A673 (cell line): ENCODE data around the gene SPEF1. TPM values are rescaled to one million over a fixed set of nuclear protein-coding genes. Genes with fewer than 3 reads are reported as not detected.

Experiments
- BruUV-seq: library from RNA; stranded (reverse); fragments of 400-500 nt; replicated peaks from 2 replicates; lab custom pipeline; 2021; lab: Mats Ljungman, UMichigan
- CTCF ChIA-PET: fragments of 300-600 bp; sonication (Branson Sonifier 250); formaldehyde crosslinking; loops from one replicate; lab custom pipeline; 2022; ENCODE audit warnings: antibody characterized with exemption; lab: Charles Lee
- POLR2A ChIA-PET: fragments of 300-600 bp; sonication (Branson Sonifier 250); formaldehyde crosslinking; loops from one replicate; lab custom pipeline; 2022; ENCODE audit warnings: antibody characterized with exemption; ENCODE audit not compliant: low non-redundant PET; lab: Charles Lee
- DNase-seq: peaks from one replicate; pipeline ENCODE4 v3.0.0-alpha.2; 2015; ENCODE audit warnings: low spot score
- H3K27ac ChIP-seq: fragments of 200-600 bp; sonication (generic); 2 replicates; pipeline ENCODE4 v1.5.1; 2016; ENCODE audit warnings: mixed run types, low read depth, mild to moderate bottlenecking, mixed read lengths, antibody characterized with exemption, low read length; ENCODE audit not compliant: poor library complexity, severe bottlenecking
- H3K27me3 ChIP-seq: fragments of 200-600 bp; sonication (generic); replicated peaks from 2 replicates; pipeline ENCODE4 v1.6.1; 2017; ENCODE audit warnings: mixed run types, low read depth, mild to moderate bottlenecking, mixed read lengths, antibody characterized with exemption, low read length; ENCODE audit not compliant: insufficient read depth, poor library complexity
- H3K36me3 ChIP-seq: fragments of 200-600 bp; sonication (generic); 2 replicates; pipeline ENCODE4 v1.6.1; 2016; ENCODE audit warnings: mixed run types, mild to moderate bottlenecking, mixed read lengths, antibody characterized with exemption, low read length; ENCODE audit not compliant: insufficient read depth, poor library complexity, severe bottlenecking
- H3K4me1 ChIP-seq: fragments of 200-600 bp; sonication (generic); 2 replicates; pipeline ENCODE4 v1.6.1; 2017; ENCODE audit warnings: mixed run types, mild to moderate bottlenecking, mixed read lengths, antibody characterized with exemption, low read length; ENCODE audit not compliant: insufficient read depth, poor library complexity, severe bottlenecking
- H3K4me3 ChIP-seq: fragments of 200-600 bp; sonication (generic); 2 replicates; pipeline ENCODE4 v1.5.1; 2016; ENCODE audit warnings: low read depth, mixed run types, mild to moderate bottlenecking, mixed read lengths, low read length; ENCODE audit not compliant: poor library complexity, severe bottlenecking
- H3K9me3 ChIP-seq: fragments of 200-600 bp; sonication (generic); 2 replicates; pipeline ENCODE4 v1.6.1; 2016; ENCODE audit warnings: mixed run types, low read depth, mild to moderate bottlenecking, mixed read lengths, antibody characterized with exemption, low read length; ENCODE audit not compliant: poor library complexity, severe bottlenecking
- EZH2 ChIP-seq: fragments of 200-600 bp; sonication (generic); IDR thresholded peaks from 2 replicates; pipeline ENCODE4 v1.6.1; 2017; ENCODE audit warnings: borderline replicate concordance, low read depth, mild to moderate bottlenecking, mixed read lengths, antibody characterized with exemption, low read length; ENCODE audit not compliant: poor library complexity, severe bottlenecking
- intact Hi-C: fragments of 100-400 bp; cut with micrococcal nuclease; formaldehyde crosslinking; loops from one replicate; pipeline ENCODE4 v1.10.0; 2022; ENCODE audit not compliant: unreplicated experiment
- total RNA-seq: library from RNA; stranded (reverse); gene quantifications from 2 replicates; pipeline ENCODE4 v1.2.3, GENCODE V29; 2021
- TF ChIP-seq, protein P1 (sequence below): fragments of 300-800, 200-600 bp; sonication (generic); conservative IDR thresholded peaks from 2 replicates; pipeline ENCODE4 v1.5.1; 2017; ENCODE audit warnings: low read depth, mild to moderate bottlenecking, antibody characterized with exemption, low read length, moderate library complexity, mixed read lengths

Gene SPEF1
- total RNA-seq, 1 experiment from 2014 or later = 0.49 TPM

- BruUV-seq = no TSS peak
- Histone ChIP-seq H3K27me3 (no peaks in the 10 kb centered on the region), H3K4me3 (no peak overlapping the region), H3K27ac (no peak overlapping the region), H3K4me1 (no peaks in the 10 kb centered on the region), H3K9me3 (no peaks in the 10 kb centered on the region), H3K36me3 (peaks cover 9% of the 10 kb centered on the region)
- ChIA-PET POLR2A (no interaction called here), CTCF (no interaction called here)
- intact Hi-C loops = no loop called here
- no peak for TF ChIP-seq EZH2
- TF ChIP-seq, protein P1, sequence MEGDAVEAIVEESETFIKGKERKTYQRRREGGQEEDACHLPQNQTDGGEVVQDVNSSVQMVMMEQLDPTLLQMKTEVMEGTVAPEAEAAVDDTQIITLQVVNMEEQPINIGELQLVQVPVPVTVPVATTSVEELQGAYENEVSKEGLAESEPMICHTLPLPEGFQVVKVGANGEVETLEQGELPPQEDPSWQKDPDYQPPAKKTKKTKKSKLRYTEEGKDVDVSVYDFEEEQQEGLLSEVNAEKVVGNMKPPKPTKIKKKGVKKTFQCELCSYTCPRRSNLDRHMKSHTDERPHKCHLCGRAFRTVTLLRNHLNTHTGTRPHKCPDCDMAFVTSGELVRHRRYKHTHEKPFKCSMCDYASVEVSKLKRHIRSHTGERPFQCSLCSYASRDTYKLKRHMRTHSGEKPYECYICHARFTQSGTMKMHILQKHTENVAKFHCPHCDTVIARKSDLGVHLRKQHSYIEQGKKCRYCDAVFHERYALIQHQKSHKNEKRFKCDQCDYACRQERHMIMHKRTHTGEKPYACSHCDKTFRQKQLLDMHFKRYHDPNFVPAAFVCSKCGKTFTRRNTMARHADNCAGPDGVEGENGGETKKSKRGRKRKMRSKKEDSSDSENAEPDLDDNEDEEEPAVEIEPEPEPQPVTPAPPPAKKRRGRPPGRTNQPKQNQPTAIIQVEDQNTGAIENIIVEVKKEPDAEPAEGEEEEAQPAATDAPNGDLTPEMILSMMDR = no peak
- no peak for DNase-seq
Measured at GRCh38 chr20:3758566-3758965, 22.7 kb downstream of the SPEF1 start.

DNA sequence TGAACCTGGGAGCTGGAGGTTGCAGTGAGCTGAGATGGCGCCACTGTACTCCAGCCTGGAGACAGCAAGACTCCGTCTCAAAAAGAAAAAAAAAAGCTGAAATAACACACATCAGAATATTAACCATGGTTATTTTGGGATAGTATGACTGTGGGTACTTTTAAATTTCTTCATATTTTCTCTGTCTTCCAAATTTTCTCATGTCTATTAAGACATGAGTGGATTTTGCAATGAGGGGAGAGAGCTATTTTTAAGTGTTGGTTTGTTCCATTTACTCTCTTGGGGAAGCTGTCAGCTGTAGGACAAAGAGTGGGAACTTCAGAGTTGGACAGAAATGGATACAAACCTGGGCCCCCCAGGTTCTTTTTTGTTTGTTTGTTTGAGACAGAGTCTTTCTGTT lies 24.0 kb downstream of the SPEF1 start:
- peaks cover 9% of the 10 kb centered on the region for H3K36me3 ChIP-seq
- no peaks in the 10 kb centered on the region for H3K27me3 ChIP-seq
- POLR2A ChIA-PET = no interaction called here
- CTCF ChIA-PET = no interaction called here
- TF ChIP-seq, protein P1 = no peak
- TF ChIP-seq EZH2 = no peak
- no peaks in the 10 kb centered on the region for H3K4me1 ChIP-seq
- BruUV-seq = no TSS peak
- no peak for DNase-seq
- no peak overlapping the region for H3K27ac ChIP-seq
- H3K9me3 ChIP-seq = no peaks in the 10 kb centered on the region
- intact Hi-C loops = no loop called here
- H3K4me3 ChIP-seq = no peak overlapping the region

DNA sequence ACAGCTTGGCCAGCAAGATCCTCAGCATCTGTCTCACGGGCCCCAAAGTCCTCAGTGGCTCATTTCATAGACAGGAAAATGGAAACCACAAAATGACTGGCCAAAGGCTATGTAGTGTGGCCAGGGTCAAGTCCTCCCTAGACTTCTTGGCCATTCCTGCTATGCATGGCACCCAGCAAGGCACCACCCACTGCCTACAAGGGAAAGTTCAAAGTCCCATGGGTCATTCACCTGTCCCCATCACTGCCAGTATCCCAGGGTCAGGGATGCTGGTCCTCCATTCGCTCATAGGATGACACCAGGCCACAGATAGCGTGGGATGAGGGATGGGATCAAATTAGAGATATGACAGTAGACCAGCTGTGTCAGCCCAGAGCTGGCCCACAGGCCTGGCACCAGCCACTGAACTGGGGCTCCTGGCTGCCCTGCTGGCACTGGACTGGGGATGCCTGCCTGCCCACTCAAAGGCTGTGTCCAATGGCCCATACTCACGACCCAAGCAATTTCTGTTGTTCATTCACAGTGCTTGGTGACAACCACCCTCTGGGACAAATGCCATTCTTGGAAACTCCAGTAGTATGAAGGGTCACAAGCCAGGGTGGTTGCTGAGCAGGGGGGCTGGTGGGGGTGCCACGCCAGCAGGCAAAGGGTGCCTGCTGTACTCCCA lies 25.3 kb downstream of the SPEF1 start:
- H3K36me3 ChIP-seq = peaks cover 9% of the 10 kb centered on the region
- DNase-seq = no peak
- no peaks in the 10 kb centered on the region for H3K9me3 ChIP-seq
- intact Hi-C loops = no loop called here
- CTCF ChIA-PET = no interaction called here
- POLR2A ChIA-PET = no interaction called here
- no peaks in the 10 kb centered on the region for H3K27me3 ChIP-seq
- H3K4me3 ChIP-seq = no peak overlapping the region
- BruUV-seq = no TSS peak
- TF ChIP-seq, protein P1 = no peak
- no peak for TF ChIP-seq EZH2
- H3K4me1 ChIP-seq = no peaks in the 10 kb centered on the region
- no peak overlapping the region for H3K27ac ChIP-seq
